ENCODE data around the gene TRMU.

TRMU gene

DNA sequence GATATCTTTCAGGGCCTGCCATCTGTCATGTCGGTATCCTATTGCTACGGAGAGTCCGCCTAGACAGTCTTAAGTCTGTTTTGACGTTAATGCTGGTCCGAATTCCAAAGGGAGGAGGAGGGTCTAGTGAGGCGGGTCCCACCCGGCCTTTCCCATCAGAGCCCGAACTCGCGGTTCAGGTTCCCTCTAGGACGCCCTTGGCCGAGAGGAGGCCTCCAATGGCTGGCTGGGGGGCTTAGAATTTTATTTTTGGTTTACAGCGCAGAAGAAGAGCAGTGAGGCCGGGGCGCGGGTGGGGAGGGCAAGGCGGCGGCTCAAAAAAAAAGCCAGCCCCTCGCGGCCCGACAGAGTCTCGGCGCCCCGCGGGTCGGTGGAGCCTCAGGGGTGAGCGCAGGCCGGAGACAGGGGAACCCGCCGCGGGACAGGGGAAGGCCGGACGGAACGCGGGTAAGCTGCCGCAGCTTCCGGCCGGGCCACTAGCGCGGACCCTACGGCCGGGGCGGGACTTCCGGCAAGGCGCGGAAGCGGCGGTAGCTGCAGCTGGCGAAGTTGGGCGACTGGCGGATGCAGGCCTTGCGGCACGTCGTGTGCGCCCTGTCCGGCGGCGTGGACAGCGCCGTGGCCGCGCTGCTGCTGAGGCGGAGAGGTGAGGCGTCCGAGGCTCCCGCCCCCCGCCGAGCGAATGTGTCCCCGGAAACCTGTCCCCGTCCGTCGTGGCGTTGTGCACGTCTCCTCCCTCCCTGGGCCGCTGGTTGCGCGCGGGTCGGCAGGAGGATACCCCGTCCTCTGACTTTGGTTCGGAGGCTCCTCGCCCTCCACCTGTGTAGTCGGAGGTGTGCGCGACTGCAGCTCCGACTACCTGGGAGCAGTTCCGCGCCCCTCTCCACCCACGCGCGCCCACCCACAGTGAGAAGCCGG lies at the start of gene TRMU:
TSS of gene TRMU (plus strand) at position 514 of the 918 bp plus-strand sequence. CDS start at position 565, 51 bp downstream.
- in situ Hi-C loops (cut with HindIII; ENCODE audit: low sequenced_read_pairs), result loop anchor here (5.0 to 10.0 kb wide), 2 partner anchors 79 to 188 kb away; no protein-coding TSS in a partner anchor
- H3K4me3 ChIP-seq (ENCODE audit: low read depth, low read length), result peak within 1 kb of the TSS; percentile 76
- peak; percentile 38 for DNase-seq (ENCODE audit: low read depth)
- TF ChIP-seq CTCF (IDR thresholded peaks at IDR 0.05; ENCODE audit: low read depth, low read length, missing control alignments), result no peak

- H3K4me3 ChIP-seq (ENCODE audit: low read depth, low read length), result no peak overlapping the region
- DNase-seq (ENCODE audit: low read depth), result no peak
- in situ Hi-C loops (cut with HindIII; ENCODE audit: low sequenced_read_pairs), result no loop called here
- no peak for TF ChIP-seq CTCF (IDR thresholded peaks at IDR 0.05; ENCODE audit: low read depth, low read length, missing control alignments)
These were observed 49.5 kb upstream of the TRMU start for GRCh38 chr22:46286006-46286405.

GRCh38 chr22:46286941-46287872 lies 48.3 kb upstream of the TRMU start:
- DNase-seq (ENCODE audit: low read depth), result no peak
- in situ Hi-C loops (cut with HindIII; ENCODE audit: low sequenced_read_pairs), result no loop called here
- TF ChIP-seq CTCF (IDR thresholded peaks at IDR 0.05; ENCODE audit: low read depth, low read length, missing control alignments), result no peak
- no peak overlapping the region for H3K4me3 ChIP-seq (ENCODE audit: low read depth, low read length)

DNA sequence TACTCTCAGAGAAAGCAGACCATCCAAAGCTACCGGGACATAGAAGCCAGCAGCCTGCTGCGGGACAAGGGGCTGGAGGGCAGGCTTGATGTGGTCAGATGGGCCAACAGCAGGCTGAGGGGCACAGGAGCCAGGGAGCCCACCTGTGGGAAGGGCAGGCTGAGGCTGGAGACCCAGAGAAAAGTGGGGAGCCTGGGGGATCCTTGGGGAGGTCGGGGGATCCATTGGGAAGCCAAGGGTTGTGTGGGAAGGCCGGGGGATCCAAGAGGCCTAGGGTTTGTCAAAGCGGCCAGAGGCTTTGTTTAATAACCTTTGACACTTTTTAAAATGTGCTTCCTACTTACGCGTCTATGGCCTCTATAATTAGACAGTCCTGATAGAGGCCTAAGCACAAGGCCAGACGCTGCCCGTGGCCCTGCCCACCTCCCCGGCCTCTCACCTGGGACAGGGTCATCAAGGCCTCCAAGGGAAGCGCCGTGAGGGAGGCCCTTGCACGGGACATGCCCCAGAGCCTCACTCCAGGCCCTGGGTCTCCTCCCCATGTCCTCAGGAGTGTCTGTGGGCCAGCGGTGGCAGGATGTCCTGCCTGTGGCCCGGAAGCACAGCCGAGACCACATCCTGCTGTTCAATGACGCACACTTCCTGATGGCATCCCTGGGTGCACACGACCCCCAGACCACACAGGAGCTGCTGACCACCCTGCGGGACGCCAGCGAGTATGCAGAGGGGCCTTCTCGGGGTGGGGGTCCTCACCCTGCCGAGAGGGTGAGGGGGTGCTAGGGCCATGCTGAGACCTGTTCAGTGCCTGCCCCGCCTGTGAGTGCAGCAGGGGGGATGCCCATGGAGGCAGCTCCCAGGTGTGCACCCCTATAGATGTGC lies 47.4 kb upstream of the TRMU start:
- H3K4me3 ChIP-seq (ENCODE audit: low read depth, low read length), result no peak overlapping the region
- in situ Hi-C loops (cut with HindIII; ENCODE audit: low sequenced_read_pairs), result no loop called here
- TF ChIP-seq CTCF (IDR thresholded peaks at IDR 0.05; ENCODE audit: low read depth, low read length, missing control alignments), result no peak
- no peak for DNase-seq (ENCODE audit: low read depth)

- in situ Hi-C loops (cut with HindIII; ENCODE audit: low sequenced_read_pairs), result no loop called here
These were observed 46.7 kb upstream of the TRMU start for GRCh38 chr22:46288846-46289243.

More at GRCh38 chr22:46288846-46289243, 46.7 kb upstream of the TRMU start:
- no peak for TF ChIP-seq CTCF (IDR thresholded peaks at IDR 0.05; ENCODE audit: low read depth, low read length, missing control alignments)
- DNase-seq (ENCODE audit: low read depth), result no peak
- no peak overlapping the region for H3K4me3 ChIP-seq (ENCODE audit: low read depth, low read length)
